IMR-90 (cell line): ENCODE data around the gene FBP1. TPM values are rescaled to one million over a fixed set of nuclear protein-coding genes. Genes with fewer than 3 reads are reported as not detected.

ENCODE experiments used
- ATAC-seq: fragments of 200-7000 bp; cut with Tn5 transposase; 2 replicates; pipeline ENCODE4 v1.9.1; 2020; ENCODE audit warnings: low read depth, mild to moderate bottlenecking, moderate library complexity
- BruUV-seq: library from RNA; stranded (reverse); fragments of 400-500 nt; replicated peaks from 2 replicates; lab custom pipeline; 2021; lab: Mats Ljungman, UMichigan
- CTCF ChIA-PET: fragments of 300-600 bp; formaldehyde crosslinking; extraction: SDS; loops from one replicate; lab custom pipeline; 2021; ENCODE audit warnings: antibody characterized with exemption; lab: Yijun Ruan, JAX
- POLR2A ChIA-PET: fragments of 300-600 bp; sonication (Branson Sonifier 250); formaldehyde crosslinking; loops from one replicate; lab custom pipeline; 2022; ENCODE audit warnings: antibody characterized with exemption; ENCODE audit not compliant: unreplicated experiment; lab: Charles Lee
- DNase-seq: peaks from one replicate; pipeline ENCODE4 v3.0.0; 2013
- H2AFZ ChIP-seq: replicated peaks from 2 replicates; pipeline ENCODE3; 2013; ENCODE audit warnings: low read length, mild to moderate bottlenecking; ENCODE audit not compliant: poor library complexity
- H2AK5ac ChIP-seq: 2 replicates; pipeline ENCODE4 v1.6.1; 2013; ENCODE audit warnings: low read depth, low read length, inconsistent platforms
- H2AK9ac ChIP-seq: replicated peaks from 2 replicates; pipeline ENCODE3; 2013; ENCODE audit warnings: mild to moderate bottlenecking, low read depth, low read length, moderate library complexity; ENCODE audit not compliant: poor library complexity
- H2BK120ac ChIP-seq: 2 replicates; pipeline ENCODE4 v1.6.1; 2013; ENCODE audit warnings: low read depth, low read length, inconsistent platforms
- H2BK15ac ChIP-seq: 3 replicates; pipeline ENCODE4 v1.6.1; 2013; ENCODE audit warnings: low read depth, low read length, inconsistent platforms
- H2BK20ac ChIP-seq: 2 replicates; pipeline ENCODE4 v1.6.1; 2013; ENCODE audit warnings: low read depth, mild to moderate bottlenecking, inconsistent platforms, low read length, moderate library complexity
- H2BK5ac ChIP-seq: 2 replicates; pipeline ENCODE4 v1.6.1; 2013; ENCODE audit warnings: mild to moderate bottlenecking, low read depth, low read length, inconsistent platforms; ENCODE audit not compliant: poor library complexity, severe bottlenecking
- H3K14ac ChIP-seq: replicated peaks from 2 replicates; pipeline ENCODE4 v1.6.1; 2013; ENCODE audit warnings: low read depth, low read length, inconsistent platforms
- H3K18ac ChIP-seq: 2 replicates; pipeline ENCODE4 v1.6.1; 2013; ENCODE audit warnings: low read depth, low read length, control low read depth
- H3K23ac ChIP-seq: 2 replicates; pipeline ENCODE4 v1.6.1; 2013; ENCODE audit warnings: low read depth, low read length, inconsistent platforms
- H3K27ac ChIP-seq: 2 replicates; pipeline ENCODE4 v1.5.1; 2013; ENCODE audit warnings: mild to moderate bottlenecking, control low read depth, low read length; ENCODE audit not compliant: insufficient read depth
- H3K27me3 ChIP-seq: 2 replicates; pipeline ENCODE4 v1.6.1; 2013; ENCODE audit warnings: low read length; ENCODE audit not compliant: control insufficient read depth, insufficient read depth
- H3K36me3 ChIP-seq: 2 replicates; pipeline ENCODE4 v1.6.1; 2013; ENCODE audit warnings: low read length, mixed read lengths; ENCODE audit not compliant: control insufficient read depth, insufficient read depth
- H3K4ac ChIP-seq: 2 replicates; pipeline ENCODE4 v1.6.1; 2013; ENCODE audit warnings: low read depth, low read length, inconsistent platforms
- H3K4me1 ChIP-seq: 2 replicates; pipeline ENCODE4 v1.6.1; 2013; ENCODE audit warnings: low read length, mixed read lengths; ENCODE audit not compliant: control insufficient read depth, insufficient read depth
- H3K4me2 ChIP-seq: 2 replicates; pipeline ENCODE4 v1.6.1; 2013; ENCODE audit warnings: low read depth, mild to moderate bottlenecking, control low read depth, low read length, moderate library complexity
- H3K4me3 ChIP-seq: 2 replicates; pipeline ENCODE4 v1.5.1; 2013; ENCODE audit warnings: low read depth, mild to moderate bottlenecking, control low read depth, low read length, moderate library complexity; ENCODE audit not compliant: insufficient read depth
- H3K56ac ChIP-seq: 2 replicates; pipeline ENCODE4 v1.6.1; 2013; ENCODE audit warnings: low read length, inconsistent platforms; ENCODE audit not compliant: insufficient read depth; ENCODE audit errors: extremely low read depth
- H3K79me1 ChIP-seq, 2 experiments: 2 replicates each; pipeline ENCODE4 v1.6.1; 2013; ENCODE audit warnings: low read length in 2 of 2, inconsistent platforms in 1 of 2, low read depth in 1 of 2
- H3K9ac ChIP-seq: 2 replicates; pipeline ENCODE4 v1.6.1; 2013; ENCODE audit warnings: low read depth, low read length, control low read depth
- H3K9me1 ChIP-seq: 2 replicates; pipeline ENCODE4 v1.6.1; 2013; ENCODE audit warnings: low read length, inconsistent platforms; ENCODE audit not compliant: insufficient read depth
- H3K9me3 ChIP-seq: 2 replicates; pipeline ENCODE4 v1.6.1; 2013; ENCODE audit warnings: low read length; ENCODE audit not compliant: control insufficient read depth, insufficient read depth
- H4K20me1 ChIP-seq: 2 replicates; pipeline ENCODE4 v1.6.1; 2013; ENCODE audit warnings: low read length, inconsistent platforms; ENCODE audit not compliant: insufficient read depth
- H4K5ac ChIP-seq: 2 replicates; pipeline ENCODE4 v1.6.1; 2013; ENCODE audit warnings: mild to moderate bottlenecking, low read depth, low read length, control low read depth
- H4K8ac ChIP-seq, 2 experiments: 2 replicates each; pipeline ENCODE4 v1.6.1; 2013; ENCODE audit warnings: low read depth in 2 of 2, low read length in 2 of 2, control low read depth in 1 of 2, inconsistent platforms in 1 of 2
- H4K91ac ChIP-seq: 2 replicates; pipeline ENCODE4 v1.6.1; 2013; ENCODE audit warnings: low read depth, low read length, inconsistent platforms; ENCODE audit not compliant: insufficient read depth
- BHLHE40 ChIP-seq: fragments of 150-350 bp; IDR thresholded peaks from 2 replicates; pipeline ENCODE4 v1.6.1; 2016; ENCODE audit warnings: mild to moderate bottlenecking, low read depth, low read length
- CEBPB ChIP-seq: IDR thresholded peaks from 2 replicates; pipeline ENCODE4 v1.6.1; 2012; ENCODE audit warnings: low read depth, low read length, improper control_type of control experiment
- CHD1 ChIP-seq: IDR thresholded peaks from 2 replicates; pipeline ENCODE4 v1.6.1; 2012; ENCODE audit warnings: low read depth, low read length, improper control_type of control experiment
- CTCF ChIP-seq: conservative IDR thresholded peaks from 2 replicates; pipeline ENCODE4 v1.5.1; 2012; ENCODE audit warnings: mild to moderate bottlenecking, low read depth, low read length, improper control_type of control experiment
- FOS ChIP-seq: fragments of 150-350 bp; IDR thresholded peaks from 2 replicates; pipeline ENCODE4 v1.6.1; 2016; ENCODE audit warnings: low read depth, low read length
- MAFK ChIP-seq: IDR thresholded peaks from 2 replicates; pipeline ENCODE4 v1.6.1; 2012; ENCODE audit warnings: low read depth, low read length, improper control_type of control experiment
- MAZ ChIP-seq: IDR thresholded peaks from 2 replicates; pipeline ENCODE4 v1.6.1; 2012; ENCODE audit warnings: low read depth, mild to moderate bottlenecking, low read length, improper control_type of control experiment, moderate library complexity, borderline replicate concordance
- MXI1 ChIP-seq: IDR thresholded peaks from 2 replicates; pipeline ENCODE4 v1.6.1; 2012; ENCODE audit warnings: low read depth, mild to moderate bottlenecking, low read length, moderate library complexity, borderline replicate concordance
- NFE2L2 ChIP-seq: fragments of 150-350 bp; IDR thresholded peaks from 2 replicates; pipeline ENCODE4 v1.6.1; 2016; ENCODE audit warnings: low read depth, mild to moderate bottlenecking, low read length
- POLR2A ChIP-seq: IDR thresholded peaks from 2 replicates; pipeline ENCODE4 v1.6.1; 2012; ENCODE audit warnings: mild to moderate bottlenecking, low read depth, low read length
- RAD21 ChIP-seq: IDR thresholded peaks from 2 replicates; pipeline ENCODE4 v1.6.1; 2012; ENCODE audit warnings: low read length, improper control_type of control experiment
- RCOR1 ChIP-seq: IDR thresholded peaks from 2 replicates; pipeline ENCODE4 v1.6.1; 2012; ENCODE audit warnings: mild to moderate bottlenecking, low read length, improper control_type of control experiment; ENCODE audit not compliant: insufficient replicate concordance
- RFX5 ChIP-seq: IDR thresholded peaks from 2 replicates; pipeline ENCODE4 v1.8.0; 2012; ENCODE audit warnings: low read depth, mild to moderate bottlenecking, low read length, moderate library complexity
- SMC3 ChIP-seq: fragments of 150-350 bp; IDR thresholded peaks from 2 replicates; pipeline ENCODE4 v1.6.1; 2016; ENCODE audit warnings: low read depth, mild to moderate bottlenecking, antibody characterized with exemption, low read length, moderate library complexity
- USF2 ChIP-seq: fragments of 150-350 bp; IDR thresholded peaks from 2 replicates; pipeline ENCODE4 v1.6.1; 2017; ENCODE audit warnings: mild to moderate bottlenecking, antibody characterized with exemption, low read length, low read depth
- WGBS, 2 experiments: methylation state at CpG; one replicate each; pipeline versions ENCODE4 v1.1.5 to v1.1.7; 2013; ENCODE audit warnings: missing lambda C conversion rate in 2 of 2; ENCODE audit not compliant: insufficient read length in 1 of 2; ENCODE audit errors: extremely low coverage in 2 of 2; 5-methylcytosine and 5-hydroxymethylcytosine counted together
- dilution Hi-C: fragments of 300-500 bp; cut with HindIII; formaldehyde crosslinking; loops from one replicate; pipeline ENCODE4 v1.14.3; 2018; ENCODE audit warnings: low sequenced_read_pairs; ENCODE audit not compliant: unreplicated experiment
- in situ Hi-C: fragments of 300-500 bp; cut with MboI; formaldehyde crosslinking; loops from 3 replicates; pipeline ENCODE4 v1.14.3; 2019; ENCODE audit warnings: low sequenced_read_pairs, inconsistent platforms, mixed read lengths
- intact Hi-C: fragments of 100-400 bp; cut with micrococcal nuclease; formaldehyde crosslinking; loops from 2 replicates; pipeline ENCODE4 v1.10.0; 2022
- polyA plus RNA-seq, 3 experiments: library from polyadenylated mRNA; depleted of rRNA; stranded (reverse); fragments of >200 nt; gene quantifications; 2 replicates each; pipeline ENCODE4 v1.2.3, GENCODE V29; 2012; ENCODE audit warnings: low replicate concordance in 1 of 3
- total RNA-seq: library from RNA; depleted of rRNA; stranded (reverse); fragments of >200 nt; gene quantifications from 2 replicates; pipeline ENCODE4 v1.2.3, GENCODE V29; 2012
- TF ChIP-seq, protein P1 (sequence below): fragments of 150-350 bp; IDR thresholded peaks from 2 replicates; pipeline ENCODE4 v1.6.1; 2016; ENCODE audit warnings: low read depth, mild to moderate bottlenecking, low read length, moderate library complexity, borderline replicate concordance

FBP1 gene
- total and polyA plus RNA-seq, 2 of the 4 experiments (the other 2 are of a cell fraction): not detected

DNA sequence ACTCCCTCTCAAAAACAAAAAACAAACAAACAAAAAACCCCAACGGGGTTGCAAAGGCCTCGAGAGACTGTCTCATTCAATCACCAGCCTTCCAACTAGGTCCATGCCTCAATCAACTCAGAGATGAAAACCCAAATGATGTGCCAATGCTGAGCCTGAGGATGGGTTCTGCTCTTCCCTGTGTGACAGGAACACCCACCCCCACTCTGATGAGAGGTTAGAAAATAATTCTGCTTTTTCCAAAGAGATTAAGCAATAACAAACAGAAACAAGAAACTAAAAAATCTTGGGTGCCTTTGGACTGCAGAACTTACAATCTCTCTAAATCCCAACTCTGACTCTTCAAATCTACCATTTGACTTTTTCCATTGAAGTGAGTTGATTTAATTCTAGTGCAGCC lies 25.5 kb upstream of the FBP1 start:
- Histone ChIP-seq H3K4me3 (no peak overlapping the region), H4K8ac (no peak overlapping the region), H4K91ac (no peak overlapping the region), H3K27me3 (peaks cover 19% of the 10 kb centered on the region), H2BK15ac (no peak overlapping the region), H4K5ac (no peak overlapping the region), H4K20me1 (no peaks in the 10 kb centered on the region), H3K4me1 (no peaks in the 10 kb centered on the region), H2AK9ac (no peak overlapping the region), H3K4ac (no peak overlapping the region), H2AFZ (no peak overlapping the region), H3K23ac (no peak overlapping the region), H3K56ac (no peak overlapping the region), H3K18ac (no peak overlapping the region), H3K9me3 (no peaks in the 10 kb centered on the region), H3K4me2 (no peak overlapping the region), H2BK20ac (no peak overlapping the region), H3K14ac (no peak overlapping the region), H3K36me3 (no peaks in the 10 kb centered on the region), H3K27ac (no peak overlapping the region), H3K79me1 (no peaks in the 10 kb centered on the region), H2BK120ac (no peak overlapping the region), H2AK5ac (no peak overlapping the region), H3K9me1 (no peaks in the 10 kb centered on the region), H2BK5ac (no peak overlapping the region), H3K9ac (no peak overlapping the region)
- CTCF ChIA-PET: interaction anchor here (0.6 kb wide), 1 partner anchor 54 kb away, joined by 3 read pairs; no protein-coding TSS in a partner anchor
- TF ChIP-seq CHD1 (no peak), MAZ (no peak), FOS (no peak), POLR2A (no peak), USF2 (no peak), RFX5 (no peak), MXI1 (no peak), MAFK (no peak), BHLHE40 (no peak), CEBPB (no peak), RAD21 (no peak), SMC3 (no peak), NFE2L2 (no peak), CTCF (no peak), RCOR1 (no peak)
- TF ChIP-seq, protein P1, sequence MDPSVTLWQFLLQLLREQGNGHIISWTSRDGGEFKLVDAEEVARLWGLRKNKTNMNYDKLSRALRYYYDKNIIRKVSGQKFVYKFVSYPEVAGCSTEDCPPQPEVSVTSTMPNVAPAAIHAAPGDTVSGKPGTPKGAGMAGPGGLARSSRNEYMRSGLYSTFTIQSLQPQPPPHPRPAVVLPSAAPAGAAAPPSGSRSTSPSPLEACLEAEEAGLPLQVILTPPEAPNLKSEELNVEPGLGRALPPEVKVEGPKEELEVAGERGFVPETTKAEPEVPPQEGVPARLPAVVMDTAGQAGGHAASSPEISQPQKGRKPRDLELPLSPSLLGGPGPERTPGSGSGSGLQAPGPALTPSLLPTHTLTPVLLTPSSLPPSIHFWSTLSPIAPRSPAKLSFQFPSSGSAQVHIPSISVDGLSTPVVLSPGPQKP: no peak
- in situ Hi-C loops (loop anchor here (10.0 kb wide), 1 partner anchor 1550 kb away; no protein-coding TSS in a partner anchor), intact Hi-C loops (loop anchor here (10.0 kb wide), 1 partner anchor 600 kb away; no protein-coding TSS in a partner anchor), dilution Hi-C loops (no loop called here)
- DNase-seq (no peak), ATAC-seq (no peak)
- POLR2A ChIA-PET: no interaction called here
- no CpG with 5 or more reads among the region's 2 CpGs for WGBS, 2 experiments
- no TSS peak for BruUV-seq
